ENCODE results near the gene CRYBB1.

CRYBB1 gene

DNA sequence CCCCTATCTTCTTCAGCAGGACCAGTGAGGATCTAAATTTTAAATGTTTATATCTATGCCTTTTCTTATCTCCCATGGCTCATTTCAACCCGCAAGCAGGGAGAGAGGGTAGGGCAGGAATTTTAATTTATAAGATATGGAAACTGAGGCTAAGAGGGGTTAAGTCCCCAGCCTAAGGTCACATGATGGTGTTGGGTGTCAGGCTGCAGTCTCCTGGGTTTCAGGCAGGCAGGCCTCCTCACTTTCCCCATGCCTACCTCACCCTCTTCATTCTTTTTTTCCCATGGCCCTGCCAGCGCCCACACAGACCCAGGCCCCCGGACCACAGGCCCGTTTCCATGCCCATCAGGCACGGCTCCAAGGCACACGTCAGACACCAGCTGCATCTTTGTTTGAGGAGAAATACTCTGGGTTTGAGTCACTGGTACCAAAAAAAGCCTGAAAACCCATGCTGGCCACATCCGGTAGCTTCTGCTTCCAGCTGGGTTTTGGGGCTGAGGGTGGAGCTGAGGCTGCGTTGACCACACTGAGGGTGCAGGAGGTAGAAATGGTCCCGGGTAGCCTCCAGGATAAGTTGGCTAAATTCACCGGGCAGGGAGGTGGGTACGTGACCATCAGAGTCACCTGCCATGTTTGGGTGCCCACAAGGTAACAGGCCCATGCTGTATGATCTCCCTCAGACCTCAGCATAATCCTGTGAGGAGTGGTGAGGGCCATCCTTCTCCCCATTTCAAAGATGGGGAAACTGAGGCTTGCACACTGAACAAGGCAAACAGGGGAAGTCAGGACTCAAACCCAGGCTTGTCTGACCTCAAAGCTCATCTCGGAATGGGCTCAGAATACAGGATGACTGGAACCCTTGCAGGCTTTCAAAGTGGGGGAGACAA, 7.5 kb downstream of the CRYBB1 start:
- peak; percentile 86 for DNase-seq (ENCODE audit: low spot score)
- FAIRE-seq, result peak; percentile 87

DNA sequence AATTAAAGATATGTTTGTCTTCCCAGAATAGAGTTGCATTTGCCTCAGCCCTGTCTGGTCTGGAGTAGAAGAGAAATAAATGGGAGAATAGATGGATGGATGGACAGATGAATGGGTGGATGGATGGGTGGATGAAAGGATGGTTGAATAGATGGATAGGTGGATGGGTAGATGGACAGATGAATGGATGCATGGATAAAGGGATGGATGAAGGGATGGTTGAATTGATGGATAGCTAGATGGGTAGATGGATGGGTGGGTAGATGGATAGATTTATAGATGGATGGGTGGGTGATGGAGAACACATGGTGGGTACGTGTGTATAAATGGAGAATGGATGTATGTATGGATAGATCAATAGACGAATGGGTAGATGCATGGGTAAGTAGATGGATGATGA, 8.5 kb downstream of the CRYBB1 start:
- DNase-seq (ENCODE audit: low spot score), result no peak
- FAIRE-seq, result no peak

DNA sequence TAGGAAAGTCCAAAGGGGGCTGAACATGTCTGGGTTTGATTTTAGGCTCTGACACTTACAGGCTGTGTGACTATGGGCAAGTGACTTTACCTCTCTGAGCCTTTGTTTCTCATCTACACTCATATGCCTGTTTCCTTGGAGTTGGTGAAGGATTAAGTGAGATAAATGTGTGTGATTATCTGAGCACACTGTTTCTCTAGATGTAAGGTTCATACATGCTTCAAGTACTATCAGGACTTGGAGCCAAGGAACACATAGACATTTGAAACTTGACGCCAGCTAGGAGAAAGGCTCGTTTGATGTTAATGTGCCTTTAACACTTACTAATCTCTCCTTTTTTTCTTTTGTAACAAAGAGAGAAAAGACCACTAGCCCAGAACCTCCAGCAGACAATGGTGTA, 9.7 kb downstream of the CRYBB1 start:
- DNase-seq (ENCODE audit: low spot score) (no peak), FAIRE-seq (no peak)

DNA sequence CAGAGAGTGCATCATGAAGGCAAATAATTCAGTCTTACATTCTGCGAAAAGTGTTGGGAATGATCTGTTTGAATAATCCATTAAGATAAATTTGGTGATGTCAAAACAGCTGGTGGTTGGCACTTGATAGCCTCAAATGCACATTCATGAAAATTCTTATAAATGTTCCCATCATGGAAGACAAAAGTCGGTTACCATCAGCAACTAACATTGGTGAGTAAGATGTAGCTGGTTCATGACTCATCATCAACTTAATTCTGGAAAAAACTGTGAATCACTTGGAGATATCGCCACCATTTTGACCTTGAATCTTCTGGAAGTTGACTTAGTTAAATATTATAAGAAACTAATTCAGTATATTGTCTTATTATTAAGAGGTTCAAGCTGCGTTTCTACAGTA, 11.2 kb downstream of the CRYBB1 start:
- FAIRE-seq, result peak; percentile 86
- peak; percentile 81 for DNase-seq (ENCODE audit: low spot score)

DNA sequence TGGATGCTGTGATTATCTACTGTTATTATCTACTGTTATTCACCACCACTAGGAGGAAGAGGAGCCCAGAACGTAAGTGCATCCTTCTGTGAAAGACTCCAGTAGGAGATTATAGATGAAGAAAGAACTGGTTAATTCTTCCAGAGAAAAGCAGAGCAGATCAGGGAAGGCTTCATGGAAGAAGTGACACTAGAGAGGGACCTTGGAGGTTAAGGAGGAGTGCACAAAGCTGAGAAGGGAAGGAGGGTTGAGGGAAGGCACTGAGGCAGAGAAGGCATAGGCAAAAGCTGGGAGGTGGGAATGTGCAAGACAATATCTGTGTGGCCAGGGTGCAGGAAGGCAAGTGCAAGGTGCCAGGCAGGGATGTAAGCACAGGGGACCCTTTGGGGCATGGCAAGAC, 13.5 kb downstream of the CRYBB1 start:
- FAIRE-seq, result no peak
- DNase-seq (ENCODE audit: low spot score), result no peak

DNA sequence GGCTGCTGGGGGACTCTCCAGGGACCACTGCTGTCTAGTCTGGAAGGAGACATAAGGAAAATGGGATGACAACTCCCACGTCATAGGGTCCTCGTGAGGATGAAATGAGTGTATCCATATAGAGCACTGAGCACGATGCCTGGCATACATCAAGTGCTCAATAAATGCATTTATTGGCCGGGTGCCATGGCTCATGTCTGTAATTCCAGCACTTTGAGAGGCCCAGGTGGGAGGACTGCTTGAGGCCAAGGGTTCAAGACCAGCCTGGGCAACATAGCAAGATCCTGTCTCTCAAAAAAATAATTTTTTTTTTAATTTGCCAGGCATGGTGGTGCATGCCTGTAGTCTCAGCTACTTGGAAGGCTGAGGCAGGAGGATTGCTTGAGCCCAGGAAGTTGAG, 15.7 kb downstream of the CRYBB1 start:
- FAIRE-seq (no peak), DNase-seq (ENCODE audit: low spot score) (no peak)

DNA sequence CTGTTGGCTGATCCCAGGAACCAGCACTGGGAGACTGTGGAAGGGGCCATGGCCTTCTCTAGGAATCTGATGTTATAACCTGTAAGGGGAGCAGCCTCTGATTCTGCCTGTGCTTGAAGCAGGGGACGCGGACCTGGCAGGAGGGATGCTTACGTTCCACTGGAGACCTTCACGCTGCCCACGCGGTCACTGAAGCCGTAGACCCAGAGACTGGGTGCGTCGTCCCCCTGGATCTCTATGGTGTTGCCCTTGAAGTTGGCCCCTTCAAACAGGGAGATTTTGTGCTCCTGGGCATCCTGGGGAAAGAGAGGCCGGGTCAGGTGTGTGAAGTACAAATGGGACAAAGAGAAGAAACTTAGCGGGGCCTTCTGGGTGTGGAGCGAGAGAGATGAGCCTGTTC, 16.1 kb downstream of the CRYBB1 start:
- FAIRE-seq (no peak), DNase-seq (ENCODE audit: low spot score) (no peak)

DNA sequence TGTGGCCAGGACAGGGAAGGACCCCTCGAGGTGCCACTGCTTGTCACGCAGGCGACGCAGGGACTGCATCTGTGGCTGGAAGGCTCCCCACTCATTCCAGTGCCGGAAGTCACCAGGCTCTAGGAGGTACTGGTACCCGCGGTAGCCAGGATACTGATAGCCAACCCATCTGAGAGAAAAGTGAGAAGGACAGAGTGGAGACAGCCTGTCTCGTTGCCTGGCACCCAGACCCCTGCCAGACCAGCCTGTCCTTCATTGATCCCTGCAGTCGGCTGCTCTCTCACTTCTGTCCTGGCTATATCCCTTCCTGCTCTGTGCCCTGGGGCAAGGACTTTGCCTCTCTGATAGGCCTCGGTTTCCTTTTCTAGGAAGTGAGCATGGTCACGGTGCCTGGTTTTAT, 18.3 kb downstream of the CRYBB1 start:
- FAIRE-seq, result no peak
- DNase-seq (ENCODE audit: low spot score), result no peak

DNA sequence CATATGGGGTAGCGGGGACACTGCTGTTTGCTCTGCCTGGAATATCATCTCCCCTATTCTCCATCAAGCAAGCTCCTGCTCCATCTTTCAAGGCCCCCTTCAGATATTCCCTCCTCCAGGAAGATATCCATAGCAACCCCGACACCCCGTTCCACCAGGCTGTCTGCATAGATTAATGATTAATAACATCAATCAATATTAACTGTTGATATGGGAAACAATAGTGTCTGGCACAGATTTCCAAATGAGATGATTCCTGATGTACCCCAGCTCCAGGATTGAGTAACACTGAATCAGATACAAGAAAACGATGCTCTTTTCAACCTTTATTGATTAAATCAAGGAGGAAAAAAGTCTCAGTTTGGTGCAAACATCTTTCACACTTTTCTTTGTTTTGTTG, 20.3 kb downstream of the CRYBB1 start:
- FAIRE-seq (no peak), DNase-seq (ENCODE audit: low spot score) (no peak)

DNA sequence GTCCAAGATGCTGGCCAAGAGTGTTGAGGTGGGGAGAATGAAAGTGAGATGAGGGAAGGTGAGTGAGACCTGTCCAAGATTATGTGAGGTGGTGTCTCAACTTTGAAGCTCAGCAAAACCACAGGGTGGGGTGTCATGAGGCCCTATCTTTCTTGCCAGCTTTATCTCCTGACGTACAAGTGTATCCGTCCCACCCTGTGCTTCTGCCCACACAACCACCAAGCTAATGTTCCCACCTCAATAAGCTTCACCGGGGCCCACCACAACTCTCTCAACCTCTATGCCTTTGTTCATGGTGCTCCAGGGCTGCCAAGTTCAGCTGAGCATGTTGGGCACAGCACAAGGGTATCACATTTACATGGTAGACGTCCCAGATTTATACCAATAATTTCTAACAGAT, 20.8 kb downstream of the CRYBB1 start:
- DNase-seq (ENCODE audit: low spot score), result no peak

DNA sequence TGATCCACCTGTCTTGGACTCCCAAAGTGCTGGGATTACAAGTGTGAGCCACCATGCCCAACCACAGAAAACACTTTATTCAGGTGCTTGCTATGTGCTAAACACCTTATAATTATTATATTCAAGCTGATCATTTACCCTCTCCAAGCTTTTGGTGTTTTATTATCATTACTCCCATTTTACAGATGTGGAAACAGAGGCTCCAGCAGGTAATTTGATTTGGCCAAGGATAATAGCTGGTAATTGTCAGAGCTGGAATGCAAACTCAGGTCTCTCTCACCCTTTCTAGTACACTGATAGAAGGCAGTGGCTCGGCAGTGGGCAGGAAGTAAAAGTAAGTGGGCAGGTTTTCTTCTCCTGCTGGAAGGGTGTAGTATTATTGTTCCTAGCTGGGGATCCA, 24.1 kb downstream of the CRYBB1 start:
- DNase-seq (ENCODE audit: low spot score) (no peak), FAIRE-seq (no peak)

More for the DNA sequence above, 20.8 kb downstream of the CRYBB1 start:
- FAIRE-seq, result no peak

DNA sequence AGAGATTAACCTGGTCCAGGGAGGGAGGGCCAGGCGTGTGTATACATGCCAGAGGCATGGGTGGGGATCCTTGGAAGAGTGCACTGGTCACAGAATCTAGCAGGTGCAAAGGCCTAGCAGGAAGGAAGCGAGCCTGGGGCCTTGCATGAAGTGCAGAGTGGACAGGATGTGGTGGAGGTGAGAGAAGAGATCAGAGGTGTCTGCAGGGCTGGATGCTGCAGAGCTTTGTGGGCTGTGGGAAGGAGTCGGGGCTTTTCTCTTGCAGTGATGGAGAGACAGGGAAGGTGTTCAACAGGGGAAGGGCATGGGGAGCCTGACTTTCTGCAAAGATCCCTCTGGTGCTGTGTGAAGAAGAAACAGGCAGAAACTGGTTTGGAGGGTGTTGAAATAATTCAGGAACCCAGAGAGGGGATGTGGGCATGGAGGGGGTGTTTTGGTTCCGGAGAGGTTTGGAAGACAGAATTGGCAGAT, 25.4 kb downstream of the CRYBB1 start:
- DNase-seq (ENCODE audit: low spot score) (no peak), FAIRE-seq (no peak)

DNA sequence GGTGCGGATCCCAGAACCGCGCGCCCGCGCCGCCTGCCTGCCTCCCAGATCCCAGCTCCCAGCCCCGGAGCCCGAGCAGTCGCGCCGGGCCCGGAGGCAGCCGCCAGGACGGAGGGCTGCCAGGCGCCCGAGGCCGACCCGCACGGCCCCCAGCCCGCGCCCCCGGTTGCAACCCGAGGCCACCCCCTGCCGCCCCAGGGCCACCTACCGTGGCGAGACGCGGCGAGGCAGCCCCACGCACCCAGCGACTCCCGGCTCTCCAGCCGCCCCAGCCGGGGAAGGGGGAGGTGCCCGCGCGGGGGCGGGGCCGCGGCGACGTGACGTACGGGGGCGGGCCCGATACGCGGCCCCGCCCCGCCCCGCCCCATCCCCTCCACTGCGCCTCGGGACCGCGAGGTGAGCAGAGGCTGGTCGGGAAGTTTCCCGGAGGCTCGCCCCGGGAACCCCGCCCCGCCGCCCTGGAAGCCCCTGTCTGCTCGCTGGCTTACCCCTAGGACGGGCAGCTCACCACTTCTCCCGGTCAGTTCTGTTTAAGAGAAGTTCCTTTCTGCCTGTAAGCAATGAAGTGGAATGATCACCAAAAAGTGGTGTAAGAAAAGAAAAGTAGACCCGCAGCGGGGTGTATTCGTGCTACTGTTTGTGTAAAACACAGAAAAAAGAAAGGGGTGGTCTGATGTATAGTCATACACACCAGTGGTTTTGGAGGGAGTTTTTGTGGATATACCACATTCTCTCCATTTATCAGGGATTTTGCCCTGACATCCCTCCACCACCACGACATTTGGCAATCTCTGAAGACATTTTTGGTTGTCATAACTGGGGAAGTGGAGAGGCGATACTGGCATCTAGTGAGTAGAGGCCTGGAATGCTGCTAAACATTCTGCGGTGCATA, 27.7 kb downstream of the CRYBB1 start, which contains the start of gene TPST2:
Gene TPST2 (minus strand): TSS at position 288 of the 892 bp plus-strand sequence. CDS start 48,502 bp downstream, outside the sequence.
- DNase-seq (ENCODE audit: low spot score) (peak; percentile 53), FAIRE-seq (no peak)

DNA sequence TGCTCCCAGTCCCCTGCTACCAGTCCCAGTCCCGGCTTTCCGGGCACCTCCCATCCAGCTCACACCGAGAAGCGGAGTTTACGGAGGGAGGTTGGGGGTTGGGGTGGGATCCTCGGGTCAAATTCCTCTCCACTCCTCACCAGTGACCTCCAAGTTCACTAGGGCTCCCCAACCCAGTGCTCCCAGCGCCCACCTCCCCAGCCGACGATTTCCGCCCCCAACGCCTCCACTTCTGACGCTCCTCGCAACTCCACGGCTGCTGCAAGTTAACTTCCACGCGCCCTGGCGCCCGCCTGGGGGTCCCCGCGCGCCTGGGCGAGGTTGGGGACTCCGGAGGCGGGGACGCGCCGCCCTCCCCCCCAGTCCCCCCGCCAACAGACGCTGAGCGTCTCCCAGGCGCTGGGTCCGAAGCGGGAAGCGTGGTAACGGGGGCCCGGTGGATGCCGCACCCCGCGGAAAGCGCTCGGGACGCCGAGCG, 28.4 kb downstream of the CRYBB1 start:
- FAIRE-seq, result no peak

DNA sequence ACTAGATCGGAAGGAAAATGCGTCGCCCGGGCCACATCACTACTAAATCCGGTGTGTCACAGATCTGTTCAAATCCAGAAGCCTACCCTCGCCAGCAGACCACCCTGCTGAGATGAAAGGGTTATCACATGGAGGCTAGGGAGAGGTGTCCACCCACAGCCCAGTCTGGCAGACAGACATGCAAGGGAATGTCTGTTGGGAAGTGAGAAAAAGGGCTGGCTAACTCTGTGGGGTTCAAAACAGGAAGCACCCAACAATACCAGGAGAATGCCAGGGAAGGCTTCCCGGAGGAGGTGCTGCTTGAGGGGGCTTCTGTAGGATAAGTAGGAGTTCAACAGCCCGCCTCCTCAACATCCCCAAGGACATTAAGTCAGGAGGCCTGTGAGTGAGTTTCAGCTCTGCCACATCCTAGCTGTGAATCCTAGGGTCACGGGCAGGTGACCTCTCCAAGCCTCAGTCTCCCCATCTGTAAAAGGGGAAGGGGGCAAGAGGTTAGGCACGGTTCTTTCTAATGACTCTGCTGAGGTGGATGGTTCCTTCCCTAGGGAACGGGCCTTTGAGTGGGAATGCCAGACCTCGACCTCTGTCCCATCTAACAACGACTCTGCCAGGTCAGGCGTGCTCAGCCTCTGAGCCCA, 29.0 kb downstream of the CRYBB1 start:
- FAIRE-seq (no peak), DNase-seq (ENCODE audit: low spot score) (peak; percentile 20)

More for the DNA sequence above, 28.4 kb downstream of the CRYBB1 start:
- DNase-seq (ENCODE audit: low spot score), result no peak

DNA sequence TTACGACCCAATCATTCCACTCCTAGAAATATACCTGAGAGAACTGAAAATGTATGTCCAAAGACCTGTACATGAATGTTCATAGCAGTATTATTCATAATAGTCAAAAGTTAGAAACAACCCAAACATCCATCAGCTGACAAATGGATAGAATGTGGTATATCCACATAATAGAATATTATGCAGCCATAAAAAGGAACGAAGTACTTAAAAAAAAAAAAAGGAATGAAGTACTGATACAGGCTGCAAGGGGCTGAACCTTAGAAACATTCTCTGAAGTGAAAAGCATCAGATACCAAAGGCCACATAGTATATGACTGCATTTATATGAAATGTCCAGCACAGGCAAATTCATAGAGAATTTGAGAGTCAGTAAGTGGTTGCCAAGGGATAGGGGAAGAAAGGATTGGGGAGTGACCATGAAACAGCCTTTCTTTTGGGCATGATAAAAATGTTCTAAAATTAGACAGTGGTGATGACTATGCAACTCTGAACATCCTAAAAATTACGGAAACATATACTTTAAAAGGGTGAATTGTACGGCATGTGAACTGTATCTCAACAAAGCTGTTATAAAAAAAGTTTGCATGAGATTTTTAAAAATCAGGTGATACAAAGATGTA, 29.7 kb downstream of the CRYBB1 start:
- FAIRE-seq (no peak), DNase-seq (ENCODE audit: low spot score) (no peak)

DNA sequence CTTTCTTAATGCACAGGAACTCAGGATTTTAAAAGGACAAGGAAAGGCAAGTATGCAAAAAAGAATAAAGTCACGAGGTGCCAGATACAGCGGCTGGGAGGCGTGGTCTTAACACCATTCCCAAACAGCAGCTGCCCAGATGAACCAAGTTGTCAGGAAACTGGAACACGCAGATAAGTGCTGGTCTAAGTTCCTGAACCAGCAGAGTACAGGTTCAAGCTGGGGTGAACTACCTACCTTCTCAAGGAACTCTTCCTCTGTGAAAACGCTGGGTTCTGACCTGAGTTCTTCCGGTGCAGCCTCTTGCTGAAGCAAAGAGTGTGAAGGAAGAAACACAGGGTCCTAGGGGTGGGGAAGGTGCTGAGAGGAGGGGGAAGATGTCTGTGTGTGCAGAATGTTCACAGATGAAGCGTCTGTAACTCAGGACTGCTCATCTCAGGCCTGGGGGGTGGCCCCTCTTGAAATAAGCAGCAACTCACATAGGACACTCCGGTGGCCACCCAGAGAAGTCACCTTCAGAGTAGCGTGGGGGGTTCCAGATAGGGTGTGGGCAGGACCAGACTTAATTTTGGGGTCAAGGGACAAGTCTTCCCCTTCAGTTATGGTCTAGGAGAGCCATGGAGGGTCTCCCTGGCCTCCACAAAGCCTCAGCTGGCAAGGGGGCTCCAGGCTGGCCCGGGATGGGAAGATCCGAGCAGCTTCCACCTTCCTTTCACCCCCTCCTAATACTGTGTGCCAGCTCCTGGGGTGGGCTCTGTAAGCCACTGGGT, 31.1 kb downstream of the CRYBB1 start:
- DNase-seq (ENCODE audit: low spot score), result no peak
- FAIRE-seq, result no peak

DNA sequence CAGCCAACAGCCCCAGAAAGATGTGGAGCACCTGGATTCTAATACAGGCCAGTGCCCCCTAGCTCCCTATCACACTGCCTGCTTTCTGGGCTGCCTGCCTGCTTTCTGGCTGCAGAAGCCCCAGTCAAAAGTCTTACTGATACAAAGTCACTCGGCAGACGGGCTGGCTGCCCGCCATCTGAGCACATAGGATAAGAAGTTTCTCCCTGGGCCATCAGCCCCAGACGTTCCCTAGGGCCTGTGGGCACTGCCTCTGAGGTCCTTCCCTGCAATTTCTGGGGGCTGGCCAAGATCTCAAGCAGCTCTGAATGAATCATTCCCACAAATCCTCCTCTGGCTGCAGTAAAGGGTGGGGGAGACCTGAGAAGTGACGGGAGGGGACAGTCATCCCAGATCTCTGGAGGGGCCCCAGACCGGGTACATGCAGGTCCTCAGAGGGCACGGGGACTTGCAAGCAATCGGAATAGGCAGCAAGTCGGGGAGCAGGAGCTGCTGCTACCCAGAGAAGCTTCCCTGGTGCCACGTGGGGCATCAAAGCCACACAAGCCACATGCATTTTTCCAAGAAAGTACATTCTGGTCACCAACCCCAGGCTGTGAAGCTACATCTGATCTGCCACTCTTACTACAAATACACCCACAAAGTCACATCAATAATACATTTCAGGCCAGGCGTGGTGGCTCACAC, 32.6 kb downstream of the CRYBB1 start:
- FAIRE-seq, result peak; percentile 95

DNA sequence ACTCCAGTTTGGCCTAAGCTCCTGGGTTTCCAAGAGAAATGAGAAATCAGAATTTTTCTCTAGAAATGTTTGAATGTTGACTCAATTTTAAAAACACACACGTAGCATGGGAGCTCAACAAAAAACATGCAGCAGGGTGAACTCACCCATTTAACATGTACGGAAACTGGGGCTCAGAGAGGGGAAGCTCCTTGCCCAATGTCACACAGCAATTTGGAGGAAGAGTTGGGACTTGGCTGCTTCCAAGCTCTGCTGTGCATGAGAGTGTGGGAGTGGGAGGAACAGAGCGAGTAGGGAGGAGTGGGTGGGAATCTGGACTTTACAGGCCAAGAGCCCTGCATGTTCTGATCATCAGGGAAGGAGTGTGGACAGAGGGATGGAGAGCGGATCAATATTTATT, 33.8 kb downstream of the CRYBB1 start:
- FAIRE-seq (no peak), DNase-seq (ENCODE audit: low spot score) (no peak)

More for the DNA sequence above, 32.6 kb downstream of the CRYBB1 start:
- DNase-seq (ENCODE audit: low spot score), result peak; percentile 93
